Measurements from ENCODE around the gene ADGRG7. TPM values are rescaled to one million over a fixed set of nuclear protein-coding genes. Genes with fewer than 3 reads are reported as not detected.

ADGRG7 gene
- total and polyA plus RNA-seq, 2 of the 13 experiments (the other 11 are each of a cell fraction or from before 2014, with no cell fraction given) = not detected

DNA sequence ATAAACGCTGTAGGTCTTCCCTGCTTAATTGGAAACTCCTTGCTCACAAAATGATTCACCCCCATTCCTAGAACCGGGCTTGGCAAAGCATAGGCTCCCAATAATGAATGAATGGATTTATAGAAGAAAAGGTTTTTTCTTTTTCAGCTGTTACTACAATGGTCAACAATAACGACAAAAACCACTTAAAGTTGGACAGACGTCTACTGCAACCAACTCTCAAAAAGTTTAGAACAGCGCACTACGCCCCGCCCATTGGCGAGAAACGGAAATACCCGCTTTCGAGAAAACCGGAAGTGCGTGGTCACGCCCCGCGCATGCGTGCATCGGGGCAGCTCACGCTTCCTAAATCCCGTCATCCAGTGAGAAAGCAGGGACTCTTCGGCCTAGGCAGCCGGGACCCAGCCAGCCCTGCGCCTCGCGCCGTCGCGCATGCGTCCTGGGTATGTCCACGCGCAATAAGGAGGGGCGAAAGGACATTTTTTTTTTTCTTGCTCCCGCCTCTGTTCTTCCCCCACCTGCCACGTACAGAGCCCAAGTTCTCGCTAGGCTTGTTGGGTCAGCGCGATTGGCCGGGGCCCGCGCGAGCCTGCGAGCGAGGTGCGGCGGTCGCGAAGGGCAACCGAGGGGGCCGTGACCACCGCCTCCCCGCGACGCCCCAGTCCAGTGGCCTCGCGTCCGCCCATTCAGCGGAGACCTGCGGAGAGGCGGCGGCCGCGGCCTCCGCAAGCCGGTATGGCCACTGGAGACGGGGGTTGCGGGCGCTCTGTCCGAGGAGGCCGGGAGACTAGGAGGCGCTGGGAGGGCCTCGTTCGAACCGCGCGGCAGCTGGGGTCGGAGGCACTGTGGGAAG, 99.8 kb downstream of the ADGRG7 start, which contains the start of gene TFG (continued):
- TF ChIP-seq ZNF180 (CRISPR knock-in tag; IDR thresholded peaks at IDR 0.05; ENCODE audit: borderline replicate concordance, low read depth) (no peak), PRPF4 (IDR thresholded peaks at IDR 0.05; ENCODE audit: low read depth, low read length, poor library complexity, severe bottlenecking) (no peak), ATF7 (IDR thresholded peaks at IDR 0.05) (no peak), ATF7 (CRISPR knock-in tag; IDR thresholded peaks at IDR 0.05) (no peak), HNRNPLL (IDR thresholded peaks at IDR 0.05; ENCODE audit: low read depth, low read length, poor library complexity, severe bottlenecking) (peak; percentile 75), ZNF746 (CRISPR knock-in tag; IDR thresholded peaks at IDR 0.05) (peak; percentile 87; the same call in 1 of the 2 replicates), SNAI1 (CRISPR knock-in tag; IDR thresholded peaks at IDR 0.05; ENCODE audit: borderline replicate concordance) (no peak), ZNF446 (CRISPR knock-in tag; IDR thresholded peaks at IDR 0.05) (no peak), FIP1L1 (IDR thresholded peaks at IDR 0.05; ENCODE audit: borderline replicate concordance, insufficient read depth, low read depth, low read length) (no peak), SIN3A (IDR thresholded peaks at IDR 0.05; ENCODE audit: borderline replicate concordance, low read depth, low read length) (peak; percentile 58; the same call in 1 of the 2 replicates), SUZ12 (IDR thresholded peaks at IDR 0.05; ENCODE audit: low read depth, low read length) (no peak), ZFY (CRISPR knock-in tag; IDR thresholded peaks at IDR 0.05) (peak; percentile 92), ZNF766 (CRISPR knock-in tag; IDR thresholded peaks at IDR 0.05; ENCODE audit: borderline replicate concordance) (no peak; the same call in 1 of the 2 replicates), TSC22D2 (CRISPR knock-in tag; IDR thresholded peaks at IDR 0.05; ENCODE audit: borderline replicate concordance) (no peak), ZKSCAN1 (IDR thresholded peaks at IDR 0.05; ENCODE audit: low read length) (no peak), MBD4 (IDR thresholded peaks at IDR 0.05; ENCODE audit: borderline replicate concordance, low read length) (no peak)
- TF ChIP-seq, protein P1, sequence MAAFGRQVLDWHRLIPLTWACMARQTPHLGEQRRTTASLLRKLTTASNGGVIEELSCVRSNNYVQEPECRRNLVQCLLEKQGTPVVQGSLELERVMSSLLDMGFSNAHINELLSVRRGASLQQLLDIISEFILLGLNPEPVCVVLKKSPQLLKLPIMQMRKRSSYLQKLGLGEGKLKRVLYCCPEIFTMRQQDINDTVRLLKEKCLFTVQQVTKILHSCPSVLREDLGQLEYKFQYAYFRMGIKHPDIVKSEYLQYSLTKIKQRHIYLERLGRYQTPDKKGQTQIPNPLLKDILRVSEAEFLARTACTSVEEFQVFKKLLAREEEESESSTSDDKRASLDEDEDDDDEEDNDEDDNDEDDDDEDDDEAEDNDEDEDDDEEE (CRISPR knock-in tag; IDR thresholded peaks at IDR 0.05) = no peak
- TF ChIP-seq, protein P2, sequence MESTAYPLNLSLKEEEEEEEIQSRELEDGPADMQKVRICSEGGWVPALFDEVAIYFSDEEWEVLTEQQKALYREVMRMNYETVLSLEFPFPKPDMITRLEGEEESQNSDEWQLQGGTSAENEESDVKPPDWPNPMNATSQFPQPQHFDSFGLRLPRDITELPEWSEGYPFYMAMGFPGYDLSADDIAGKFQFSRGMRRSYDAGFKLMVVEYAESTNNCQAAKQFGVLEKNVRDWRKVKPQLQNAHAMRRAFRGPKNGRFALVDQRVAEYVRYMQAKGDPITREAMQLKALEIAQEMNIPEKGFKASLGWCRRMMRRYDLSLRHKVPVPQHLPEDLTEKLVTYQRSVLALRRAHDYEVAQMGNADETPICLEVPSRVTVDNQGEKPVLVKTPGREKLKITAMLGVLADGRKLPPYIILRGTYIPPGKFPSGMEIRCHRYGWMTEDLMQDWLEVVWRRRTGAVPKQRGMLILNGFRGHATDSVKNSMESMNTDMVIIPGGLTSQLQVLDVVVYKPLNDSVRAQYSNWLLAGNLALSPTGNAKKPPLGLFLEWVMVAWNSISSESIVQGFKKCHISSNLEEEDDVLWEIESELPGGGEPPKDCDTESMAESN (CRISPR knock-in tag; conservative IDR thresholded peaks at IDR 0.05) = peak; percentile 92
- TF ChIP-seq, protein P3, sequence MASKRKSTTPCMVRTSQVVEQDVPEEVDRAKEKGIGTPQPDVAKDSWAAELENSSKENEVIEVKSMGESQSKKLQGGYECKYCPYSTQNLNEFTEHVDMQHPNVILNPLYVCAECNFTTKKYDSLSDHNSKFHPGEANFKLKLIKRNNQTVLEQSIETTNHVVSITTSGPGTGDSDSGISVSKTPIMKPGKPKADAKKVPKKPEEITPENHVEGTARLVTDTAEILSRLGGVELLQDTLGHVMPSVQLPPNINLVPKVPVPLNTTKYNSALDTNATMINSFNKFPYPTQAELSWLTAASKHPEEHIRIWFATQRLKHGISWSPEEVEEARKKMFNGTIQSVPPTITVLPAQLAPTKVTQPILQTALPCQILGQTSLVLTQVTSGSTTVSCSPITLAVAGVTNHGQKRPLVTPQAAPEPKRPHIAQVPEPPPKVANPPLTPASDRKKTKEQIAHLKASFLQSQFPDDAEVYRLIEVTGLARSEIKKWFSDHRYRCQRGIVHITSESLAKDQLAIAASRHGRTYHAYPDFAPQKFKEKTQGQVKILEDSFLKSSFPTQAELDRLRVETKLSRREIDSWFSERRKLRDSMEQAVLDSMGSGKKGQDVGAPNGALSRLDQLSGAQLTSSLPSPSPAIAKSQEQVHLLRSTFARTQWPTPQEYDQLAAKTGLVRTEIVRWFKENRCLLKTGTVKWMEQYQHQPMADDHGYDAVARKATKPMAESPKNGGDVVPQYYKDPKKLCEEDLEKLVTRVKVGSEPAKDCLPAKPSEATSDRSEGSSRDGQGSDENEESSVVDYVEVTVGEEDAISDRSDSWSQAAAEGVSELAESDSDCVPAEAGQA (IDR thresholded peaks at IDR 0.05; ENCODE audit: low read depth) = peak; percentile 22; the same call in 1 of the 2 replicates
- TF ChIP-seq, protein P3 (CRISPR knock-in tag; IDR thresholded peaks at IDR 0.05; ENCODE audit: borderline replicate concordance) = no peak
- TF ChIP-seq, protein P4, sequence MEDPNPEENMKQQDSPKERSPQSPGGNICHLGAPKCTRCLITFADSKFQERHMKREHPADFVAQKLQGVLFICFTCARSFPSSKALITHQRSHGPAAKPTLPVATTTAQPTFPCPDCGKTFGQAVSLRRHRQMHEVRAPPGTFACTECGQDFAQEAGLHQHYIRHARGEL (CRISPR knock-in tag; IDR thresholded peaks at IDR 0.05) = 0 out of 2 replicates have a peak, but pooled peaks have one; percentile 11
